LoVo (cell line): ENCODE results near the gene YWHAG.
"Not testable (repeated sequence)": the region's sequence is repeated elsewhere in the genome, so short reads cannot be mapped to it uniquely, and the experiment has no call there.

Source experiments
- DNase-seq: peaks from one replicate; pipeline ENCODE4 v3.0.0-alpha.2; 2016; ENCODE audit warnings: low spot score

YWHAG gene

GRCh38 chr7:76318488-76319353 is 40.1 kb downstream of the YWHAG start:
- peak; percentile 87 for DNase-seq

- DNase-seq = peak; percentile 100
Measured at GRCh38 chr7:76317782-76318487, 40.9 kb downstream of the YWHAG start.

GRCh38 chr7:76316984-76317781 is 41.6 kb downstream of the YWHAG start:
- DNase-seq = no peak

- no peak for DNase-seq
Measured at GRCh38 chr7:76315364-76315763, 43.4 kb downstream of the YWHAG start.

- not testable (repeated sequence) for DNase-seq
Measured at GRCh38 chr7:76314740-76315139, 44.1 kb downstream of the YWHAG start.

GRCh38 chr7:76314042-76314721 is 44.6 kb downstream of the YWHAG start:
- DNase-seq = peak; percentile 96

- not testable (repeated sequence) for DNase-seq
Measured at GRCh38 chr7:76311838-76312237, 47.0 kb downstream of the YWHAG start.

GRCh38 chr7:76310102-76310957 is 48.5 kb downstream of the YWHAG start:
- DNase-seq = no peak

- DNase-seq = not testable (repeated sequence)
Measured at GRCh38 chr7:76309341-76310101, 49.3 kb downstream of the YWHAG start.

- not testable (repeated sequence) for DNase-seq
Measured at GRCh38 chr7:76308874-76309273, 49.9 kb downstream of the YWHAG start.

GRCh38 chr7:76304888-76305375 is 53.9 kb downstream of the YWHAG start:
- no peak for DNase-seq

- DNase-seq = peak; percentile 83
Measured at GRCh38 chr7:76303202-76304147, 55.3 kb downstream of the YWHAG start.

- DNase-seq = no peak
Measured at GRCh38 chr7:76302347-76303201, 56.2 kb downstream of the YWHAG start, which contains the start of gene HSPB1. Gene HSPB1 (plus strand): TSS chr7:76302673. CDS start chr7:76302713, 40 bp downstream.

GRCh38 chr7:76301000-76301399 is 57.8 kb downstream of the YWHAG start:
- no peak for DNase-seq

GRCh38 chr7:76300166-76300731 is 58.5 kb downstream of the YWHAG start:
- peak; percentile 86 for DNase-seq

- DNase-seq = peak; percentile 72
Measured at GRCh38 chr7:76296743-76297740, 61.7 kb downstream of the YWHAG start.
